IMR-90 (cell line): Measurements from ENCODE around the gene SLC22A16. TPM values are rescaled to one million over a fixed set of nuclear protein-coding genes. Genes with fewer than 3 reads are reported as not detected.

Source experiments
- ATAC-seq: fragments of 200-7000 bp; cut with Tn5 transposase; 2 replicates; pipeline ENCODE4 v1.9.1; 2020; ENCODE audit warnings: low read depth, mild to moderate bottlenecking, moderate library complexity
- BruUV-seq: library from RNA; stranded (reverse); fragments of 400-500 nt; replicated peaks from 2 replicates; lab custom pipeline; 2021; lab: Mats Ljungman, UMichigan
- CTCF ChIA-PET: fragments of 300-600 bp; formaldehyde crosslinking; extraction: SDS; loops from one replicate; lab custom pipeline; 2021; ENCODE audit warnings: antibody characterized with exemption; lab: Yijun Ruan, JAX
- POLR2A ChIA-PET: fragments of 300-600 bp; sonication (Branson Sonifier 250); formaldehyde crosslinking; loops from one replicate; lab custom pipeline; 2022; ENCODE audit warnings: antibody characterized with exemption; ENCODE audit not compliant: unreplicated experiment; lab: Charles Lee
- DNase-seq: peaks from one replicate; pipeline ENCODE4 v3.0.0; 2013
- H2AFZ ChIP-seq: replicated peaks from 2 replicates; pipeline ENCODE3; 2013; ENCODE audit warnings: low read length, mild to moderate bottlenecking; ENCODE audit not compliant: poor library complexity
- H2AK5ac ChIP-seq: 2 replicates; pipeline ENCODE4 v1.6.1; 2013; ENCODE audit warnings: low read depth, low read length, inconsistent platforms
- H2AK9ac ChIP-seq: replicated peaks from 2 replicates; pipeline ENCODE3; 2013; ENCODE audit warnings: mild to moderate bottlenecking, low read depth, low read length, moderate library complexity; ENCODE audit not compliant: poor library complexity
- H2BK120ac ChIP-seq: 2 replicates; pipeline ENCODE4 v1.6.1; 2013; ENCODE audit warnings: low read depth, low read length, inconsistent platforms
- H2BK15ac ChIP-seq: 3 replicates; pipeline ENCODE4 v1.6.1; 2013; ENCODE audit warnings: low read depth, low read length, inconsistent platforms
- H2BK20ac ChIP-seq: 2 replicates; pipeline ENCODE4 v1.6.1; 2013; ENCODE audit warnings: low read depth, mild to moderate bottlenecking, inconsistent platforms, low read length, moderate library complexity
- H2BK5ac ChIP-seq: 2 replicates; pipeline ENCODE4 v1.6.1; 2013; ENCODE audit warnings: mild to moderate bottlenecking, low read depth, low read length, inconsistent platforms; ENCODE audit not compliant: poor library complexity, severe bottlenecking
- H3K14ac ChIP-seq: replicated peaks from 2 replicates; pipeline ENCODE4 v1.6.1; 2013; ENCODE audit warnings: low read depth, low read length, inconsistent platforms
- H3K18ac ChIP-seq: 2 replicates; pipeline ENCODE4 v1.6.1; 2013; ENCODE audit warnings: low read depth, low read length, control low read depth
- H3K23ac ChIP-seq: 2 replicates; pipeline ENCODE4 v1.6.1; 2013; ENCODE audit warnings: low read depth, low read length, inconsistent platforms
- H3K27ac ChIP-seq: 2 replicates; pipeline ENCODE4 v1.5.1; 2013; ENCODE audit warnings: mild to moderate bottlenecking, control low read depth, low read length; ENCODE audit not compliant: insufficient read depth
- H3K27me3 ChIP-seq: 2 replicates; pipeline ENCODE4 v1.6.1; 2013; ENCODE audit warnings: low read length; ENCODE audit not compliant: control insufficient read depth, insufficient read depth
- H3K36me3 ChIP-seq: 2 replicates; pipeline ENCODE4 v1.6.1; 2013; ENCODE audit warnings: low read length, mixed read lengths; ENCODE audit not compliant: control insufficient read depth, insufficient read depth
- H3K4ac ChIP-seq: 2 replicates; pipeline ENCODE4 v1.6.1; 2013; ENCODE audit warnings: low read depth, low read length, inconsistent platforms
- H3K4me1 ChIP-seq: 2 replicates; pipeline ENCODE4 v1.6.1; 2013; ENCODE audit warnings: low read length, mixed read lengths; ENCODE audit not compliant: control insufficient read depth, insufficient read depth
- H3K4me2 ChIP-seq: 2 replicates; pipeline ENCODE4 v1.6.1; 2013; ENCODE audit warnings: low read depth, mild to moderate bottlenecking, control low read depth, low read length, moderate library complexity
- H3K4me3 ChIP-seq: 2 replicates; pipeline ENCODE4 v1.5.1; 2013; ENCODE audit warnings: low read depth, mild to moderate bottlenecking, control low read depth, low read length, moderate library complexity; ENCODE audit not compliant: insufficient read depth
- H3K56ac ChIP-seq: 2 replicates; pipeline ENCODE4 v1.6.1; 2013; ENCODE audit warnings: low read length, inconsistent platforms; ENCODE audit not compliant: insufficient read depth; ENCODE audit errors: extremely low read depth
- H3K79me1 ChIP-seq, 2 experiments: 2 replicates each; pipeline ENCODE4 v1.6.1; 2013; ENCODE audit warnings: low read length in 2 of 2, inconsistent platforms in 1 of 2, low read depth in 1 of 2
- H3K9ac ChIP-seq: 2 replicates; pipeline ENCODE4 v1.6.1; 2013; ENCODE audit warnings: low read depth, low read length, control low read depth
- H3K9me1 ChIP-seq: 2 replicates; pipeline ENCODE4 v1.6.1; 2013; ENCODE audit warnings: low read length, inconsistent platforms; ENCODE audit not compliant: insufficient read depth
- H3K9me3 ChIP-seq: 2 replicates; pipeline ENCODE4 v1.6.1; 2013; ENCODE audit warnings: low read length; ENCODE audit not compliant: control insufficient read depth, insufficient read depth
- H4K20me1 ChIP-seq: 2 replicates; pipeline ENCODE4 v1.6.1; 2013; ENCODE audit warnings: low read length, inconsistent platforms; ENCODE audit not compliant: insufficient read depth
- H4K5ac ChIP-seq: 2 replicates; pipeline ENCODE4 v1.6.1; 2013; ENCODE audit warnings: mild to moderate bottlenecking, low read depth, low read length, control low read depth
- H4K8ac ChIP-seq, 2 experiments: 2 replicates each; pipeline ENCODE4 v1.6.1; 2013; ENCODE audit warnings: low read depth in 2 of 2, low read length in 2 of 2, control low read depth in 1 of 2, inconsistent platforms in 1 of 2
- H4K91ac ChIP-seq: 2 replicates; pipeline ENCODE4 v1.6.1; 2013; ENCODE audit warnings: low read depth, low read length, inconsistent platforms; ENCODE audit not compliant: insufficient read depth
- CEBPB ChIP-seq: IDR thresholded peaks from 2 replicates; pipeline ENCODE4 v1.6.1; 2012; ENCODE audit warnings: low read depth, low read length, improper control_type of control experiment
- CHD1 ChIP-seq: IDR thresholded peaks from 2 replicates; pipeline ENCODE4 v1.6.1; 2012; ENCODE audit warnings: low read depth, low read length, improper control_type of control experiment
- MAFK ChIP-seq: IDR thresholded peaks from 2 replicates; pipeline ENCODE4 v1.6.1; 2012; ENCODE audit warnings: low read depth, low read length, improper control_type of control experiment
- MAZ ChIP-seq: IDR thresholded peaks from 2 replicates; pipeline ENCODE4 v1.6.1; 2012; ENCODE audit warnings: low read depth, mild to moderate bottlenecking, low read length, improper control_type of control experiment, moderate library complexity, borderline replicate concordance
- MXI1 ChIP-seq: IDR thresholded peaks from 2 replicates; pipeline ENCODE4 v1.6.1; 2012; ENCODE audit warnings: low read depth, mild to moderate bottlenecking, low read length, moderate library complexity, borderline replicate concordance
- POLR2A ChIP-seq: IDR thresholded peaks from 2 replicates; pipeline ENCODE4 v1.6.1; 2012; ENCODE audit warnings: mild to moderate bottlenecking, low read depth, low read length
- WGBS, 2 experiments: methylation state at CpG; one replicate each; pipeline versions ENCODE4 v1.1.5 to v1.1.7; 2013; ENCODE audit warnings: missing lambda C conversion rate in 2 of 2; ENCODE audit not compliant: insufficient read length in 1 of 2; ENCODE audit errors: extremely low coverage in 2 of 2; 5-methylcytosine and 5-hydroxymethylcytosine counted together
- dilution Hi-C: fragments of 300-500 bp; cut with HindIII; formaldehyde crosslinking; loops from one replicate; pipeline ENCODE4 v1.14.3; 2018; ENCODE audit warnings: low sequenced_read_pairs; ENCODE audit not compliant: unreplicated experiment
- in situ Hi-C: fragments of 300-500 bp; cut with MboI; formaldehyde crosslinking; loops from 3 replicates; pipeline ENCODE4 v1.14.3; 2019; ENCODE audit warnings: low sequenced_read_pairs, inconsistent platforms, mixed read lengths
- intact Hi-C: fragments of 100-400 bp; cut with micrococcal nuclease; formaldehyde crosslinking; loops from 2 replicates; pipeline ENCODE4 v1.10.0; 2022
- polyA plus RNA-seq, 3 experiments: library from polyadenylated mRNA; depleted of rRNA; stranded (reverse); fragments of >200 nt; gene quantifications; 2 replicates each; pipeline ENCODE4 v1.2.3, GENCODE V29; 2012; ENCODE audit warnings: low replicate concordance in 1 of 3
- total RNA-seq: library from RNA; depleted of rRNA; stranded (reverse); fragments of >200 nt; gene quantifications from 2 replicates; pipeline ENCODE4 v1.2.3, GENCODE V29; 2012
- TF ChIP-seq, protein P1 (sequence below): fragments of 150-350 bp; IDR thresholded peaks from 2 replicates; pipeline ENCODE4 v1.6.1; 2016; ENCODE audit warnings: low read depth, mild to moderate bottlenecking, low read length, moderate library complexity, borderline replicate concordance
- TF ChIP-seq, protein P2 (sequence below): fragments of 150-350 bp; IDR thresholded peaks from 2 replicates; pipeline ENCODE4 v1.6.1; 2017; ENCODE audit warnings: mild to moderate bottlenecking, antibody characterized with exemption, low read length, low read depth

Gene SLC22A16
- total and polyA plus RNA-seq, 2 of the 4 experiments (the other 2 are of a cell fraction), result not detected

- ChIA-PET CTCF (interaction anchor here (1.4 kb wide), 1 partner anchor 25 kb away, joined by 4 read pairs; no protein-coding TSS in a partner anchor), POLR2A (no interaction called here)
- DNase-seq (no peak), ATAC-seq (no peak)
- in situ Hi-C loops, result no loop called here
- Histone ChIP-seq H3K27ac (no peak overlapping the region), H3K4me1 (no peaks in the 10 kb centered on the region), H3K4ac (no peak overlapping the region), H4K91ac (no peak overlapping the region), H2AK5ac (no peak overlapping the region), H3K36me3 (no peaks in the 10 kb centered on the region), H2BK5ac (no peak overlapping the region), H3K79me1 (no peaks in the 10 kb centered on the region), H2AK9ac (no peak overlapping the region), H3K14ac (no peak overlapping the region), H3K9ac (no peak overlapping the region), H4K8ac (no peak overlapping the region), H3K56ac (no peak overlapping the region), H2BK120ac (no peak overlapping the region), H3K9me1 (no peaks in the 10 kb centered on the region), H3K4me3 (no peak overlapping the region), H3K4me2 (no peak overlapping the region), H3K9me3 (no peaks in the 10 kb centered on the region), H2BK20ac (no peak overlapping the region), H3K18ac (no peak overlapping the region), H4K5ac (no peak overlapping the region), H3K27me3 (peaks cover 19% of the 10 kb centered on the region), H2AFZ (no peak overlapping the region), H4K20me1 (no peaks in the 10 kb centered on the region), H2BK15ac (no peak overlapping the region), H3K23ac (no peak overlapping the region)
- no TSS peak for BruUV-seq
- no peak for TF ChIP-seq MAZ
- no peak for TF ChIP-seq MAFK
- TF ChIP-seq MXI1, result no peak
- no peak for TF ChIP-seq POLR2A
- TF ChIP-seq CHD1, result no peak
- TF ChIP-seq, protein P1, sequence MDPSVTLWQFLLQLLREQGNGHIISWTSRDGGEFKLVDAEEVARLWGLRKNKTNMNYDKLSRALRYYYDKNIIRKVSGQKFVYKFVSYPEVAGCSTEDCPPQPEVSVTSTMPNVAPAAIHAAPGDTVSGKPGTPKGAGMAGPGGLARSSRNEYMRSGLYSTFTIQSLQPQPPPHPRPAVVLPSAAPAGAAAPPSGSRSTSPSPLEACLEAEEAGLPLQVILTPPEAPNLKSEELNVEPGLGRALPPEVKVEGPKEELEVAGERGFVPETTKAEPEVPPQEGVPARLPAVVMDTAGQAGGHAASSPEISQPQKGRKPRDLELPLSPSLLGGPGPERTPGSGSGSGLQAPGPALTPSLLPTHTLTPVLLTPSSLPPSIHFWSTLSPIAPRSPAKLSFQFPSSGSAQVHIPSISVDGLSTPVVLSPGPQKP, result no peak
- TF ChIP-seq CEBPB, result no peak
- TF ChIP-seq, protein P2, sequence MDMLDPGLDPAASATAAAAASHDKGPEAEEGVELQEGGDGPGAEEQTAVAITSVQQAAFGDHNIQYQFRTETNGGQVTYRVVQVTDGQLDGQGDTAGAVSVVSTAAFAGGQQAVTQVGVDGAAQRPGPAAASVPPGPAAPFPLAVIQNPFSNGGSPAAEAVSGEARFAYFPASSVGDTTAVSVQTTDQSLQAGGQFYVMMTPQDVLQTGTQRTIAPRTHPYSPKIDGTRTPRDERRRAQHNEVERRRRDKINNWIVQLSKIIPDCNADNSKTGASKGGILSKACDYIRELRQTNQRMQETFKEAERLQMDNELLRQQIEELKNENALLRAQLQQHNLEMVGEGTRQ, result no peak
- no CpG with 5 or more reads among the region's 3 CpGs for WGBS, 2 experiments
- intact Hi-C loops, result no loop called here
- dilution Hi-C loops, result no loop called here
Measured at GRCh38 chr6:110432285-110432900, 44.0 kb downstream of the SLC22A16 start.
